Stimulated activated CD8-positive, alpha-beta memory T cell treated with anti-CD3 and anti-CD28 coated beads, Interleukin-4, amount 100 ng/mL, for 48 hours (primary cell): ENCODE measurements around the gene LRMDA.

ENCODE experiments used
- DNase-seq: peaks from one replicate; pipeline ENCODE4 v3.0.0-alpha.2; 2020

LRMDA gene

GRCh38 chr10:75431180-75432111 is at the start of gene LRMDA:
Gene LRMDA (plus strand): TSS chr10:75431624.
- DNase-seq: no peak

- DNase-seq: no peak
Measured at GRCh38 chr10:75386128-75386527, 45.3 kb upstream of the LRMDA start.

GRCh38 chr10:75388082-75388481 is 43.3 kb upstream of the LRMDA start:
- DNase-seq: no peak

GRCh38 chr10:75390178-75390577 is 41.2 kb upstream of the LRMDA start:
- no peak for DNase-seq

- DNase-seq: no peak
Measured at GRCh38 chr10:75392271-75392670, 39.2 kb upstream of the LRMDA start.

GRCh38 chr10:75392744-75393143 is 38.7 kb upstream of the LRMDA start:
- no peak for DNase-seq

GRCh38 chr10:75394221-75394620 is 37.2 kb upstream of the LRMDA start:
- DNase-seq: no peak

- peak; percentile 73 for DNase-seq
Measured at GRCh38 chr10:75395066-75395931, 36.1 kb upstream of the LRMDA start.

GRCh38 chr10:75395932-75396630 is 35.3 kb upstream of the LRMDA start:
- no peak for DNase-seq

GRCh38 chr10:75396631-75397495 is 34.6 kb upstream of the LRMDA start:
- DNase-seq: no peak

- no peak for DNase-seq
Measured at GRCh38 chr10:75397496-75398199, 33.8 kb upstream of the LRMDA start.

GRCh38 chr10:75398200-75398691 is 33.2 kb upstream of the LRMDA start:
- DNase-seq: no peak

- no peak for DNase-seq
Measured at GRCh38 chr10:75398692-75399460, 32.5 kb upstream of the LRMDA start.

- DNase-seq: peak; percentile 62
Measured at GRCh38 chr10:75399461-75400162, 31.8 kb upstream of the LRMDA start.

GRCh38 chr10:75400163-75400770 is 31.2 kb upstream of the LRMDA start:
- peak; percentile 27 for DNase-seq

- DNase-seq: peak; percentile 43
Measured at GRCh38 chr10:75400771-75401568, 30.5 kb upstream of the LRMDA start.

GRCh38 chr10:75401569-75402485 is 29.6 kb upstream of the LRMDA start, which contains the start of gene ZNF503:
Gene ZNF503 (minus strand): TSS chr10:75401764. CDS start chr10:75401419, 345 bp downstream.
- DNase-seq: peak; percentile 74
